Osteocyte (in vitro differentiated cells): ENCODE data around the gene SLC26A9. TPM values are rescaled to one million over a fixed set of nuclear protein-coding genes. Genes with fewer than 3 reads are reported as not detected.

Experiments
- DNase-seq: peaks from one replicate; pipeline ENCODE4 v3.0.0; 2021; ENCODE audit warnings: mixed read lengths; ENCODE audit not compliant: unreplicated experiment; ENCODE audit errors: extremely low spot score
- H3K27ac Mint-ChIP-seq: one replicate; pipeline ENCODE4 v1.8.0; 2021; ENCODE audit warnings: mild to moderate bottlenecking, mixed read lengths; ENCODE audit not compliant: unreplicated experiment
- H3K27me3 Mint-ChIP-seq: one replicate; pipeline ENCODE4 v1.8.0; 2021; ENCODE audit warnings: mixed read lengths; ENCODE audit not compliant: unreplicated experiment
- H3K36me3 Mint-ChIP-seq: one replicate; pipeline ENCODE4 v1.8.0; 2021; ENCODE audit warnings: mixed read lengths; ENCODE audit not compliant: unreplicated experiment
- H3K4me1 Mint-ChIP-seq: one replicate; pipeline ENCODE4 v1.8.0; 2021; ENCODE audit warnings: mixed read lengths; ENCODE audit not compliant: unreplicated experiment
- H3K4me3 Mint-ChIP-seq: one replicate; pipeline ENCODE4 v1.8.0; 2021; ENCODE audit warnings: mild to moderate bottlenecking, moderate library complexity, mixed read lengths; ENCODE audit not compliant: unreplicated experiment
- H3K9me3 Mint-ChIP-seq: one replicate; pipeline ENCODE4 v1.8.0; 2021; ENCODE audit warnings: mixed read lengths; ENCODE audit not compliant: unreplicated experiment
- total RNA-seq: library from RNA; stranded (reverse); gene quantifications from 2 replicates; pipeline ENCODE4 v1.2.1, GENCODE V29; 2021
- TF ChIP-seq, protein P1 (sequence below): fragments of 200-600 bp; sonication (generic); IDR thresholded peaks from 2 replicates; pipeline ENCODE4 v1.5.0; 2021; ENCODE audit warnings: antibody characterized with exemption, mild to moderate bottlenecking, moderate library complexity

SLC26A9 gene
- total RNA-seq, 1 donor from 2014 or later, result not detected

DNA sequence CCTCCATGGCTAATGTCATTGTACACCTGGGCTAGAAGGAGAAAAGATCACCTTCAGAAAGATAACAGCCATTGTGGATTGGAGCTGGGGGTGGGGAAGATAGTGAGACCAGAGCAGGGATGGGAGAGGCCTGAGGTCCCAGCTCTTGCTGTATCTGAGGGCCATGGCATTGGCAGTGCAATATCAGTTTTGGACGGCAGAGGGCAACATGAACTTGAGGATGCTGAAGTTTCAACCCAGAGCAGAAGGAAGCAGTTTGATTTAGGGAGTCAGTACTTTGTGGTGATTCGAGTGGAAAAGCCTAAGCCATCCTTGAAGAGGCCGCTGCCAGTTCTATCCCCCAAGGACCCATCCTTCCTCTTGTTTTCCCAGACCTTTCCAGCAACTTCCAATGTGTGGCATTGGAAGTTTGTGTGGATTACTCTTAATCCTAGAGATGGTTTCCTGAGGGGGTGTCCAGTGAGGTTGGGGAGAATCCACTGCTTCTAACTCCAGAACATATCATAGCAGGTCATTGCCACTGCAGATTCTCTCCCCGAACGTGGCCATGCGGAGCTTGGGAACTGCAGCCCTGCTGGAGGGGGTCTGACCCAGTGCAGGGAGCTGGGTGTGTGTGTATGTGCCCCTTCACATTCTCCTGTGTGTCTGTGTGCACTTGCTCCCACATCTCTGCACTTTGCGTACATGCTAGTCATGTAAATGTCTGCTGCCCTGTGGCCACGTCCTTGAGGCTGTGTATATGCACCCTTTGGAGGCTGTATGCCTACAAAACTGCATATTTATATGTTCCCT lies 24.1 kb downstream of the SLC26A9 start:
- DNase-seq, result peak; percentile 89
- Mint-ChIP-seq H3K4me1 (peaks cover 3% of the 10 kb centered on the region), H3K4me3 (no peak overlapping the region), H3K9me3 (no peaks in the 10 kb centered on the region), H3K27me3 (peaks cover 2% of the 10 kb centered on the region), H3K27ac (no peak overlapping the region), H3K36me3 (no peaks in the 10 kb centered on the region)
- TF ChIP-seq, protein P1, sequence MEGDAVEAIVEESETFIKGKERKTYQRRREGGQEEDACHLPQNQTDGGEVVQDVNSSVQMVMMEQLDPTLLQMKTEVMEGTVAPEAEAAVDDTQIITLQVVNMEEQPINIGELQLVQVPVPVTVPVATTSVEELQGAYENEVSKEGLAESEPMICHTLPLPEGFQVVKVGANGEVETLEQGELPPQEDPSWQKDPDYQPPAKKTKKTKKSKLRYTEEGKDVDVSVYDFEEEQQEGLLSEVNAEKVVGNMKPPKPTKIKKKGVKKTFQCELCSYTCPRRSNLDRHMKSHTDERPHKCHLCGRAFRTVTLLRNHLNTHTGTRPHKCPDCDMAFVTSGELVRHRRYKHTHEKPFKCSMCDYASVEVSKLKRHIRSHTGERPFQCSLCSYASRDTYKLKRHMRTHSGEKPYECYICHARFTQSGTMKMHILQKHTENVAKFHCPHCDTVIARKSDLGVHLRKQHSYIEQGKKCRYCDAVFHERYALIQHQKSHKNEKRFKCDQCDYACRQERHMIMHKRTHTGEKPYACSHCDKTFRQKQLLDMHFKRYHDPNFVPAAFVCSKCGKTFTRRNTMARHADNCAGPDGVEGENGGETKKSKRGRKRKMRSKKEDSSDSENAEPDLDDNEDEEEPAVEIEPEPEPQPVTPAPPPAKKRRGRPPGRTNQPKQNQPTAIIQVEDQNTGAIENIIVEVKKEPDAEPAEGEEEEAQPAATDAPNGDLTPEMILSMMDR, result peak; percentile 85

DNA sequence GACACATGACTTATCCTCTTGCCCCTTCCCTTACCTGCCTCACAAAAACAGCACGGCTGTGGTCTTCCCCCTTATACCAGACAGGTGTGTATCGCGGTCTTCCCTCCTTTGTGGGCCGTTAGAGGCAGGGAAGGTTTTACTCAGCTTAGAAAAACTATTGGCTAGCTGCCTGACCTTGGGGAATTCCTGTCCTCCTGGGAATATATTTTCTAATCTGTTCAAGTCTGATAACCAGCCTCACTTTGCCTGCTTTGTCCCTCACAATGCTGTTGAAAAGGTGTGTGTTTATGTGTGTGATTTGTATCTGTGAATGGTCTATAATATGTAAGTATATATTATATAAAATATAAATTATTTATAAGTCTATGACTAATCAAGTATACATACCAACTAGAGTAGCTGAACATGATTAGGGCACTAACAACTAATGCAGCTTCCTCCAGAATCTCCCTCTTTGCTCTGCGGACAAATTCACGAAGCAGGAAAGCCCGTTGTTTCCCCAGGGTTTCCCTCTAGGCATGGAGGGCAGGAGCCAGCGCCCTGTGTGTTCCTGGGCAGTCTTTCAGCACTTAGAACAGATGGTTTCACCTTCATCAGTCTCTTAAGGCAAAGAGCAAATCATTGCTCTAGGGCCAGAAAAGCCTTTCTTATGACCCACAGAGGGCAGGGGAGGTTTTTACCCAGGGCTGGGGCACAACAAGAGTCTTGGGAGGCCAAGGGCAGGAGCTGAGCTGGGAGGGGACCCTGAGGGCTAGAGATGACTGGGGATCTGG lies 25.6 kb downstream of the SLC26A9 start:
- H3K27ac Mint-ChIP-seq, result no peak overlapping the region
- DNase-seq, result peak; percentile 51
- no peaks in the 10 kb centered on the region for H3K9me3 Mint-ChIP-seq
- peaks cover 10% of the 10 kb centered on the region for H3K27me3 Mint-ChIP-seq
- TF ChIP-seq, protein P1, result no peak
- H3K4me3 Mint-ChIP-seq, result no peak overlapping the region
- no peaks in the 10 kb centered on the region for H3K36me3 Mint-ChIP-seq
- peaks cover 13% of the 10 kb centered on the region for H3K4me1 Mint-ChIP-seq

DNA sequence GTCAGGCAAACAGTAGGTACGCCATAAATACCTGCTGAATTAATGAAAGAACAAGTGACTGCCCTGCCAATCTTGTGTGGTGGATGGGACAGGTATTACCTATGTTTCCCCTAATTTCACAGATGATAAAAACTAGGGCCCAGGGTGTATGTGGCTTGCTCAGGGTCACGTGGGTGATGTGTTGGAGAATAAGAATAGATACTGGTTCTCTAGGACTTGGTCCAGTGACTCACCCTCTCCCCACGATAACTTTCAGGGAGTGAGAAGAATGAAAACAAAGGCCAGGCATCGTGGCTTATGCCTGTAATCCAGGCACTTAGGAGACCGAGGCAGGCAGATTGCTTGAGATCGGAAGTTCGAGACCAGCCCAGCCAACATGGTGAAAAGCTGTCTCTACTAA lies 26.7 kb downstream of the SLC26A9 start:
- Mint-ChIP-seq H3K36me3 (no peaks in the 10 kb centered on the region), H3K27me3 (peaks cover 16% of the 10 kb centered on the region), H3K27ac (no peak overlapping the region), H3K4me1 (peaks cover 13% of the 10 kb centered on the region), H3K9me3 (no peaks in the 10 kb centered on the region), H3K4me3 (no peak overlapping the region)
- peak; percentile 34 for DNase-seq
- TF ChIP-seq, protein P1, result no peak

GRCh38 chr1:205915354-205915990 lies 27.8 kb downstream of the SLC26A9 start:
- Mint-ChIP-seq H3K27me3 (peaks cover 16% of the 10 kb centered on the region), H3K36me3 (no peaks in the 10 kb centered on the region), H3K4me1 (peaks cover 13% of the 10 kb centered on the region), H3K27ac (no peak overlapping the region), H3K4me3 (no peak overlapping the region), H3K9me3 (no peaks in the 10 kb centered on the region)
- TF ChIP-seq, protein P1, result no peak
- DNase-seq, result no peak

GRCh38 chr1:205914730-205915129 lies 28.5 kb downstream of the SLC26A9 start:
- TF ChIP-seq, protein P1, result no peak
- Mint-ChIP-seq H3K9me3 (no peaks in the 10 kb centered on the region), H3K27ac (no peak overlapping the region), H3K36me3 (no peaks in the 10 kb centered on the region), H3K4me1 (peaks cover 10% of the 10 kb centered on the region), H3K4me3 (no peak overlapping the region), H3K27me3 (peaks cover 14% of the 10 kb centered on the region)
- DNase-seq, result peak; percentile 81
